HepG2 (cell line): ENCODE measurements around the gene AUNIP. TPM values are rescaled to one million over a fixed set of nuclear protein-coding genes. Genes with fewer than 3 reads are reported as not detected.

Experiments used
- ATAC-seq: fragments of 200-7000 bp; cut with Tn5 transposase; 3 replicates; pipeline ENCODE4 v1.9.1; 2020; ENCODE audit warnings: mild to moderate bottlenecking, moderate library complexity
- BruUV-seq: library from RNA; stranded (reverse); fragments of 400-500 nt; replicated peaks from 2 replicates; lab custom pipeline; 2021; lab: Mats Ljungman, UMichigan
- CTCF ChIA-PET: fragments of 300-600 bp; formaldehyde crosslinking; extraction: SDS; loops from one replicate; lab custom pipeline; 2021; ENCODE audit warnings: low total read pairs, inconsistent platforms, low intra/inter-chr PET ratio; lab: Yijun Ruan, JAX
- POLR2A ChIA-PET: fragments of 350-600 bp; sonication (Branson Sonifier 250); formaldehyde crosslinking; loops from one replicate; lab custom pipeline; 2020; ENCODE audit warnings: antibody characterized with exemption, inconsistent platforms; lab: Yijun Ruan, JAX
- DNase-seq: peaks from one replicate; pipeline ENCODE4 v3.0.0-alpha.2; 2015; ENCODE audit warnings: low spot score
- FAIRE-seq: peaks from 3 replicates; lab custom pipeline; 2011; peaks lifted over from hg19 to GRCh38; lab: Jason Lieb, UNC
- H2AFZ ChIP-seq: one replicate; pipeline ENCODE4 v1.6.1; 2011; ENCODE audit warnings: low read length, inconsistent platforms
- H3K27ac ChIP-seq: fragments of 300-600 bp; 3 replicates; pipeline ENCODE4 v1.8.0; 2011; ENCODE audit warnings: mixed run types, mild to moderate bottlenecking, mixed read lengths, low read length, inconsistent platforms; ENCODE audit not compliant: insufficient read depth; ENCODE audit errors: extremely low read length
- H3K27me3 ChIP-seq, 2 experiments: fragments of 200-600 bp in 1 of 2; 2 replicates in 1 of 2; 3 replicates in 1 of 2; pipeline versions ENCODE4 v1.6.0 to v1.8.0; 2011; ENCODE audit warnings: low read length in 2 of 2, mild to moderate bottlenecking in 2 of 2, moderate library complexity in 2 of 2, inconsistent platforms in 1 of 2; ENCODE audit not compliant: insufficient read depth in 2 of 2, control insufficient read depth in 1 of 2
- H3K36me3 ChIP-seq, 2 experiments: fragments of 200-600 bp in 1 of 2; replicated peaks in 1 of 2; 2 replicates in 1 of 2; 3 replicates in 1 of 2; pipeline versions ENCODE4 v1.5.1 to v1.8.0; 2011; ENCODE audit warnings: low read length in 2 of 2, inconsistent platforms in 1 of 2; ENCODE audit not compliant: insufficient read depth in 2 of 2, control insufficient read depth in 1 of 2
- H3K4me1 ChIP-seq: 2 replicates; pipeline ENCODE4 v1.5.1; 2012; ENCODE audit warnings: low read length, inconsistent platforms; ENCODE audit not compliant: insufficient read depth
- H3K4me2 ChIP-seq: 2 replicates; pipeline ENCODE4 v1.6.0; 2011; ENCODE audit warnings: low read depth, low read length, inconsistent platforms
- H3K4me3 ChIP-seq, 3 experiments: fragments of 200-600 bp in 1 of 3; sonication (generic), shearing (Covaris generic) in 1 of 3; replicated peaks in 1 of 3; 2 replicates each; pipeline ENCODE4 v1.5.1; 2011 to 2016; ENCODE audit warnings: low read length in 3 of 3, inconsistent platforms in 2 of 3, low read depth in 2 of 3, mild to moderate bottlenecking in 2 of 3, control low read depth in 1 of 3, mixed read lengths in 1 of 3; ENCODE audit not compliant: insufficient read depth in 1 of 3
- H3K79me2 ChIP-seq: one replicate; pipeline ENCODE4 v1.6.1; 2011; ENCODE audit warnings: low read length, inconsistent platforms; ENCODE audit not compliant: insufficient read depth
- H3K9ac ChIP-seq: 2 replicates; pipeline ENCODE4 v1.6.0; 2011; ENCODE audit warnings: mild to moderate bottlenecking, low read depth, low read length, inconsistent platforms; ENCODE audit not compliant: insufficient read depth
- H3K9me3 ChIP-seq: 2 replicates; pipeline ENCODE4 v1.5.1; 2012; ENCODE audit warnings: mild to moderate bottlenecking, low read length
- H4K20me1 ChIP-seq: 2 replicates; pipeline ENCODE4 v1.6.0; 2011; ENCODE audit warnings: inconsistent platforms, mild to moderate bottlenecking, low read length, moderate library complexity; ENCODE audit not compliant: insufficient read depth
- BRCA1 ChIP-seq: sonication (generic); formaldehyde crosslinking; IDR thresholded peaks from 2 replicates; pipeline ENCODE4 v1.4.0; 2020; ENCODE audit warnings: missing genetic modification reagents
- ELF3 ChIP-seq: IDR thresholded peaks from 2 replicates; pipeline ENCODE4 v1.6.1; 2016; ENCODE audit warnings: missing genetic modification reagents, missing compliant biosample characterization
- FOSL2 ChIP-seq: sonication (generic); formaldehyde crosslinking; IDR thresholded peaks from 2 replicates; pipeline ENCODE4 v1.4.0; 2020; ENCODE audit warnings: missing genetic modification reagents
- HDAC2 ChIP-seq: sonication (generic); formaldehyde crosslinking; IDR thresholded peaks from 2 replicates; pipeline ENCODE4 v1.4.0; 2020; ENCODE audit warnings: missing genetic modification reagents
- NFAT5 ChIP-seq: sonication (generic); formaldehyde crosslinking; IDR thresholded peaks from 2 replicates; pipeline ENCODE4 v1.4.0; 2020; ENCODE audit warnings: missing genetic modification reagents
- RELA ChIP-seq: sonication (generic); formaldehyde crosslinking; IDR thresholded peaks from 2 replicates; pipeline ENCODE4 v1.4.0; 2020; ENCODE audit warnings: missing genetic modification reagents
- RORA ChIP-seq: sonication (generic); formaldehyde crosslinking; IDR thresholded peaks from 2 replicates; pipeline ENCODE4 v1.5.0; 2020; ENCODE audit warnings: mild to moderate bottlenecking, missing genetic modification reagents, moderate library complexity
- STAG1 ChIP-seq: sonication (generic); formaldehyde crosslinking; IDR thresholded peaks from 2 replicates; pipeline ENCODE4 v1.4.0; 2020; ENCODE audit warnings: missing genetic modification reagents
- ZFY ChIP-seq: sonication (generic); formaldehyde crosslinking; IDR thresholded peaks from 2 replicates; pipeline ENCODE4 v1.4.0; 2020; ENCODE audit warnings: missing genetic modification reagents
- ZNF101 ChIP-seq: sonication (generic); formaldehyde crosslinking; IDR thresholded peaks from 2 replicates; pipeline ENCODE4 v1.4.0; 2020; ENCODE audit warnings: mild to moderate bottlenecking, low read depth, missing genetic modification reagents, borderline replicate concordance
- ZNF253 ChIP-seq: sonication (generic); formaldehyde crosslinking; IDR thresholded peaks from 2 replicates; pipeline ENCODE4 v1.8.0; 2022; ENCODE audit warnings: mild to moderate bottlenecking, missing genetic modification reagents, borderline replicate concordance
- ZNF724P ChIP-seq: sonication (generic); formaldehyde crosslinking; IDR thresholded peaks from 2 replicates; pipeline ENCODE4 v1.8.0; 2022; ENCODE audit warnings: missing genetic modification reagents, borderline replicate concordance
- ZNF841 ChIP-seq: sonication (generic); formaldehyde crosslinking; IDR thresholded peaks from 2 replicates; pipeline ENCODE4 v1.8.1; 2023; ENCODE audit warnings: missing genetic modification reagents, borderline replicate concordance
- WGBS: methylation state at CpG from one replicate; pipeline ENCODE4 v1.1.6; 2017; ENCODE audit warnings: low lambda C conversion rate; 5-methylcytosine and 5-hydroxymethylcytosine counted together
- in situ Hi-C: cut with HindIII; loops from 2 replicates; pipeline ENCODE4 v1.10.0; 2017; ENCODE audit warnings: low pct_unique_long_range_greater_than_20kb; ENCODE audit not compliant: extremely low pct_ligation_motif_present
- intact Hi-C: fragments of 100-400 bp; cut with micrococcal nuclease; formaldehyde crosslinking; loops from one replicate; pipeline ENCODE4 v1.10.0; 2022; ENCODE audit not compliant: unreplicated experiment
- polyA plus RNA-seq, 8 experiments: library from polyadenylated mRNA; depleted of rRNA in 3 of 8; stranded (reverse) in 7 of 8; unstranded in 1 of 8; fragments of >200 nt; fragmentation: Illumina TruSeq in 4 of 8; extraction: Trizol in 4 of 8; gene quantifications; 2 replicates each; pipeline versions ENCODE4 v1.2.1 to v1.2.3, GENCODE V29; 2011 to 2016; ENCODE audit warnings: low read depth in 4 of 8, missing spikeins in 1 of 8, mixed read lengths in 1 of 8; ENCODE audit not compliant: insufficient read depth in 1 of 8
- total RNA-seq, 5 experiments: library from RNA; depleted of rRNA; stranded (reverse); fragments of >200 nt; fragmentation: Illumina TruSeq; extraction: Trizol; gene quantifications; 2 replicates each; pipeline ENCODE4 v1.2.3, GENCODE V29; 2016; ENCODE audit warnings: low read depth in 1 of 5

The AUNIP gene
- total and polyA plus RNA-seq, 2 of the 13 experiments (the other 11 are each of a cell fraction or from before 2014, with no cell fraction given) = 3.8 to 12.3 TPM

- TF ChIP-seq BRCA1 (CRISPR knock-in tag) = no peak
- TF ChIP-seq FOSL2 (CRISPR knock-in tag) = no peak
- TF ChIP-seq RORA = no peak
- no peak for TF ChIP-seq STAG1
- TF ChIP-seq ZNF724P (CRISPR knock-in tag) = no peak
- no peak for TF ChIP-seq ZFY (CRISPR knock-in tag)
Observed at GRCh38 chr1:25787760-25788166, 71.5 kb downstream of the AUNIP start (continued).

- Histone ChIP-seq H3K79me2 (no peaks in the 10 kb centered on the region), H3K27me3 (peaks cover 0 to 35% of the 10 kb centered on the region in 2 experiments; a peak in 3 of 5 replicates), H3K4me3 (no peak overlapping the region), H3K27ac (no peak overlapping the region), H3K36me3 (no peaks in the 10 kb centered on the region), H3K4me1 (peaks cover 21% of the 10 kb centered on the region; the same call in 1 of the 2 replicates), H3K9ac (no peak overlapping the region), H4K20me1 (no peaks in the 10 kb centered on the region), H2AFZ (no peak overlapping the region), H3K9me3 (no peaks in the 10 kb centered on the region), H3K4me2 (no peak overlapping the region)
- no peak for DNase-seq
- intact Hi-C loops (no loop called here), in situ Hi-C loops (no loop called here)
- BruUV-seq = no TSS peak
- TF ChIP-seq HDAC2 (no peak), ZNF253 (no peak), ZNF841 (CRISPR knock-in tag) (no peak), RELA (CRISPR knock-in tag) (no peak), NFAT5 (CRISPR knock-in tag) (no peak), ELF3 (CRISPR knock-in tag) (no peak), ZNF101 (CRISPR knock-in tag) (no peak)
- no peak for FAIRE-seq
- no peak for ATAC-seq
- ChIA-PET CTCF (no interaction called here), POLR2A (no interaction called here)
- 24% methylated on average over 9 of the region's 11 CpGs for WGBS
Observed at GRCh38 chr1:25786887-25787759, 72.1 kb downstream of the AUNIP start.
